DND-41 (cell line): ENCODE data around the gene MKI67.

Experiments
- ATAC-seq: fragments of 200-7000 bp; cut with Tn5 transposase; 3 replicates; pipeline ENCODE4 v1.9.1; 2021; ENCODE audit warnings: low read depth; ENCODE audit not compliant: insufficient read depth
- DNase-seq: peaks from one replicate; pipeline ENCODE4 v3.0.0-alpha.2; 2020
- H2AFZ ChIP-seq: 2 replicates; pipeline ENCODE4 v1.6.0; 2012; ENCODE audit warnings: low read depth, low read length
- H3K27ac ChIP-seq: 2 replicates; pipeline ENCODE4 v1.5.1; 2012; ENCODE audit warnings: low read length, inconsistent platforms
- H3K27me3 ChIP-seq: fragments of 200-600 bp; sonication (generic); 2 replicates; pipeline ENCODE4 v1.6.0; 2012; ENCODE audit warnings: low read length, mild to moderate bottlenecking, inconsistent platforms; ENCODE audit not compliant: insufficient read depth, poor library complexity
- H3K36me3 ChIP-seq: 2 replicates; pipeline ENCODE4 v1.5.1; 2012; ENCODE audit warnings: low read length, inconsistent platforms; ENCODE audit not compliant: insufficient read depth
- H3K4me1 ChIP-seq: 2 replicates; pipeline ENCODE4 v1.5.1; 2012; ENCODE audit warnings: mild to moderate bottlenecking, low read length; ENCODE audit not compliant: insufficient read depth
- H3K4me2 ChIP-seq: 2 replicates; pipeline ENCODE4 v1.6.0; 2012; ENCODE audit warnings: mild to moderate bottlenecking, moderate library complexity, low read length, inconsistent platforms; ENCODE audit not compliant: insufficient read depth
- H3K4me3 ChIP-seq, 2 experiments: fragments of 200-600 bp in 1 of 2; shearing (Covaris generic) in 1 of 2; 2 replicates each; pipeline ENCODE4 v1.5.1; 2012 to 2016; ENCODE audit warnings: inconsistent platforms in 2 of 2, low read length in 2 of 2, mild to moderate bottlenecking in 2 of 2, low read depth in 1 of 2, moderate library complexity in 1 of 2
- H3K79me2 ChIP-seq: 2 replicates; pipeline ENCODE4 v1.6.0; 2012; ENCODE audit warnings: low read length, inconsistent platforms; ENCODE audit not compliant: insufficient read depth
- H3K9ac ChIP-seq: 2 replicates; pipeline ENCODE4 v1.6.0; 2012; ENCODE audit warnings: low read depth, mild to moderate bottlenecking, inconsistent platforms, low read length, moderate library complexity
- H3K9me3 ChIP-seq: 2 replicates; pipeline ENCODE4 v1.5.1; 2012; ENCODE audit warnings: low read length, moderate library complexity, mild to moderate bottlenecking, inconsistent platforms; ENCODE audit not compliant: insufficient read depth, severe bottlenecking
- H4K20me1 ChIP-seq: 2 replicates; pipeline ENCODE4 v1.6.0; 2012; ENCODE audit warnings: low read length; ENCODE audit not compliant: insufficient read depth
- EZH2 ChIP-seq: IDR thresholded peaks from 3 replicates; pipeline ENCODE4 v1.6.1; 2012; ENCODE audit warnings: borderline replicate concordance, low read depth, mild to moderate bottlenecking, moderate library complexity, low read length, inconsistent platforms; ENCODE audit not compliant: severe bottlenecking
- TF ChIP-seq, protein P1 (sequence below): IDR thresholded peaks from 2 replicates; pipeline ENCODE4 v1.5.1; 2012; ENCODE audit warnings: borderline replicate concordance, low read length, moderate library complexity, mild to moderate bottlenecking; ENCODE audit not compliant: poor library complexity, severe bottlenecking; ENCODE audit errors: extremely low read depth

The MKI67 gene

DNA sequence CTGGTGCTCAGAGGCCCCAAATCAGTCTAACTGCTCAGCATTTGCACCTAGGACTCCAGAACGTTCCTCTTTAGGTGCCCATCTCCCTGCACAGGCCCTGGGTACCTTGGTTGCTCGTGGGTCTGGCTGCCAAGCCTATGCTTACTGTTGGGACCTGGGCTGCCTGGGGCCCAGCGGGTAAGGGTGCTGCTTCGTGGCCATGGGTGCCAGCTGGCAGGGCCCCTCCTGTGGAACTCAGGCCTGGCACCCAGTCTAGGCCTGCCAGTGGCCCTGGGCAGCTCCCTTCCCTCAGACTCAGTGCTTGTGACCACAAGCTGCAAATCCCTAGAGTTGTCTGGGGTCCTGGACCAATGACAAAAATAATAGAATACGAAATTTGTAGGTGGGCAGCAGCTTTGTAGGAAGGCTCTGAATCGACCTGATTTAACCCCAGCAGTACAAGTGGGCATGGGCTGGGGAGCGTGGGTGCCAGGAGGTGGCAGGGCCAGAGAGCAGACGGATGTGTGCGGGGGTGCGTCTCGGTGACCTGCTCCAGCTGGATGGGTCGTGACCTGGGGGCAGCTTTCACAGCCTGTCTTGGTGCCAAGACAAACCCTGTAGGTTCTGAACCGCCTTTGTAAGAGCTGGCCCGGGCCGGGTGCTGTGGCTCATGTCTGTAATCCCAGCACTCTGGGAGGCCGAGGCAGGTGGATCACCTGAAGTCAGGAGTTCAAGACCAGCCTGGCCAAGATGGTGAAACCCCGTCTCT, 69.7 kb downstream of the MKI67 start:
- Histone ChIP-seq H2AFZ (no peak overlapping the region), H3K4me2 (no peak overlapping the region), H3K27me3 (no peaks in the 10 kb centered on the region), H3K36me3 (peaks cover 58% of the 10 kb centered on the region), H3K79me2 (no peaks in the 10 kb centered on the region), H3K4me1 (no peaks in the 10 kb centered on the region), H4K20me1 (no peaks in the 10 kb centered on the region), H3K9me3 (no peaks in the 10 kb centered on the region), H3K9ac (no peak overlapping the region), H3K4me3 (no peak overlapping the region), H3K27ac (no peak overlapping the region)
- ATAC-seq (no peak), DNase-seq (no peak)
- no peak for TF ChIP-seq EZH2
- TF ChIP-seq, protein P1, sequence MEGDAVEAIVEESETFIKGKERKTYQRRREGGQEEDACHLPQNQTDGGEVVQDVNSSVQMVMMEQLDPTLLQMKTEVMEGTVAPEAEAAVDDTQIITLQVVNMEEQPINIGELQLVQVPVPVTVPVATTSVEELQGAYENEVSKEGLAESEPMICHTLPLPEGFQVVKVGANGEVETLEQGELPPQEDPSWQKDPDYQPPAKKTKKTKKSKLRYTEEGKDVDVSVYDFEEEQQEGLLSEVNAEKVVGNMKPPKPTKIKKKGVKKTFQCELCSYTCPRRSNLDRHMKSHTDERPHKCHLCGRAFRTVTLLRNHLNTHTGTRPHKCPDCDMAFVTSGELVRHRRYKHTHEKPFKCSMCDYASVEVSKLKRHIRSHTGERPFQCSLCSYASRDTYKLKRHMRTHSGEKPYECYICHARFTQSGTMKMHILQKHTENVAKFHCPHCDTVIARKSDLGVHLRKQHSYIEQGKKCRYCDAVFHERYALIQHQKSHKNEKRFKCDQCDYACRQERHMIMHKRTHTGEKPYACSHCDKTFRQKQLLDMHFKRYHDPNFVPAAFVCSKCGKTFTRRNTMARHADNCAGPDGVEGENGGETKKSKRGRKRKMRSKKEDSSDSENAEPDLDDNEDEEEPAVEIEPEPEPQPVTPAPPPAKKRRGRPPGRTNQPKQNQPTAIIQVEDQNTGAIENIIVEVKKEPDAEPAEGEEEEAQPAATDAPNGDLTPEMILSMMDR: no peak

DNA sequence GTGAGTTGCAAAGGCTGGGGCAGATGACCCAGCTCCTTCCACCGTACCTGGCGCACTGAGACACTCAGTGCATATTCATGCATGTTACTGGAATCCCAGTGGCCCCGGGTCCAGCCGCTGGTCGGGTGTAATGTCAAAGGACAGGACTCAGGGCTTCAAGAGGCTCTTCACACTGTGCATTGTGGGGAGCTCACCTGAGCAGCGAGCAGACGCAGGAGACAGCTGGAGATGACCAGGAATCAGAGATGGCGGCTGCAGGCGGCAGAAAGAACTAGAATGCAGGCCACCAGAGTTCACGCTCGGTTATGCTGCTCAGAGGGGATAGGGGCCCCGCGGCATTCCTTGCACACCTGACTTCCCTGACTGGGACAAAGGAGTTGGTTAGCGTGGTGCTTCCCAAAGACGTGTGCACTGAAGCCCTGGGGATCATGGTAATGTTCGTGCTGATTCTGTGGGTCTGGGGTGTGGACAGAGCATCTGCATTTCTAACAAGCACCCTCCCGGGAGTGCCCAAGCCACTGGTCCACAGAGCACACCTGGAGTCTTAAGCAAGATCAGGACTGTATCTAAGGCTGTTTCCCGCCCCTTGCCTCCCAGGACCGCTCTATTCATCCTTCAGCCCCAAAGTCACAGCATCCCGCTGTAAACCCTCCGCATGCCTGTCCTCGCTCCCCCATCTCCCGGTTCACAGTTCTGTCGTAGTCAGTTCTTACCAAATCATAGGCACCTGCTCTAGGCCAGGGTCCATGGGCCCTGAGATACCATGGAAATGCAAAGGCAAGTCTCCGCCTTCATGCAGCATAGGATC, 71.0 kb downstream of the MKI67 start:
- no peak for TF ChIP-seq EZH2
- TF ChIP-seq, protein P1: no peak
- ATAC-seq: no peak
- Histone ChIP-seq H3K79me2 (no peaks in the 10 kb centered on the region), H2AFZ (no peak overlapping the region), H3K9me3 (no peaks in the 10 kb centered on the region), H3K27me3 (no peaks in the 10 kb centered on the region), H4K20me1 (no peaks in the 10 kb centered on the region), H3K27ac (no peak overlapping the region), H3K9ac (no peak overlapping the region), H3K4me1 (peaks cover 5% of the 10 kb centered on the region), H3K4me2 (no peak overlapping the region), H3K4me3 (no peak overlapping the region), H3K36me3 (peaks cover 53% of the 10 kb centered on the region)
- no peak for DNase-seq

- no peak overlapping the region for H3K4me2 ChIP-seq
- peaks cover 1% of the 10 kb centered on the region; the same call in 1 of the 2 replicates for H3K79me2 ChIP-seq
- H4K20me1 ChIP-seq: no peaks in the 10 kb centered on the region
- peaks cover 51% of the 10 kb centered on the region for H3K36me3 ChIP-seq
- H3K9me3 ChIP-seq: no peaks in the 10 kb centered on the region
- H3K27me3 ChIP-seq: no peaks in the 10 kb centered on the region
- DNase-seq (no peak), ATAC-seq (no peak)
- H2AFZ ChIP-seq: no peak overlapping the region
- no peak overlapping the region for H3K27ac ChIP-seq
- H3K9ac ChIP-seq: no peak overlapping the region
- peaks cover 13% of the 10 kb centered on the region for H3K4me1 ChIP-seq
- no peak overlapping the region for H3K4me3 ChIP-seq
- TF ChIP-seq, protein P1: no peak
- TF ChIP-seq EZH2: no peak
Observed at GRCh38 chr10:128054163-128054970, 71.9 kb downstream of the MKI67 start.
